Measurements from ENCODE around the gene TRAPPC3.

DNA sequence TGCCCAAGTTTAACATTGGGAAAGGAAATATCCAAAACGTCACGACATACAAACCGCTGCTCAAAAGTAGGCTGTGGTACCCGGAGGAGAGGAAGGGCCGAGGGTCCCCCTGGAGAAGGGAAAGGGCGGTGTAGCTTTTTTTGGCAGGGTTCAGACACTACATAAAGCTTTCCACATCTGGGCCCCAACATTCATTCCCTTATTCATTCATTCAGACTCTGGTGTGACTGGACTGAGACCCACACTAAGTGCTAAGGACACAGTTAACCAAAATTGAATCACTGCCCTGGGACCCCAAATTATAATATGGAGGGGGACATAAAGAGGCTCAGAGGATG is 14.0 kb downstream of the TRAPPC3 start:
- TF ChIP-seq CTCF (IDR thresholded peaks at IDR 0.05), result no peak
- no peak for TF ChIP-seq POLR2A (IDR thresholded peaks at IDR 0.05)

All from esophagus squamous epithelium (tissue), 4 donors.